GM15510 (cell line): ENCODE data around the gene RHOA.

Source experiments
- POLR2A ChIP-seq: IDR thresholded peaks from 3 replicates; pipeline ENCODE4 v1.6.1; 2011; ENCODE audit warnings: borderline replicate concordance; ENCODE audit not compliant: insufficient read length; ENCODE audit errors: extremely low read depth

The RHOA gene

DNA sequence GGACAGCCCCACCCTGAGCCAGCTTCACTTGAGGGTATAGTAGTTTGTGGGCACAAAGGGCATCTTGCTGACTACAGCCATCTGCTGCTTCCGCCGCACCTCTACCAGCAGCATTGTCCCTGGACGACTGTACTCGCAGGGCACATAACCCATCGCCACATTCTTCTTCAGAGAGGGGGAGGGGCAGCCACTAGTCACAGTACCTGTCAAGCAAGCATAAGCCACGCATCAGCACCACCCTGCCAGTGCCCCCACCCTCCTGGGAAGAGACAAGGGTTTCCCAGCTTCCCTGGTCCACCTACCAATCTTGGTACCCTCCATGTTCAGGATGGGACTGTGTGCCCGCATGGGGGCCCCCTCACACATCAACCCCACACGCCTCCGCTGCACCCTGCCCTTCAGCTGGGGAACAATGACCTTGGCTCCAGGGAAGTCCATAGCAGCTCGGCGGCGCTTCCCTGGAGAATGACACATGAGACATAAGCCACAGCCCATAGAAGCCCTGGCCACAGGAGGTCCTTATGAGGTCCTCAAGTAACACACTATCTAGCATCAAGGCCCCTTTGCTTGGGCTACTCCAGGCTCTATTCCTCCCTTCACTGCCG lies 5.8 kb upstream of the RHOA start:
- TF ChIP-seq POLR2A, result no peak

DNA sequence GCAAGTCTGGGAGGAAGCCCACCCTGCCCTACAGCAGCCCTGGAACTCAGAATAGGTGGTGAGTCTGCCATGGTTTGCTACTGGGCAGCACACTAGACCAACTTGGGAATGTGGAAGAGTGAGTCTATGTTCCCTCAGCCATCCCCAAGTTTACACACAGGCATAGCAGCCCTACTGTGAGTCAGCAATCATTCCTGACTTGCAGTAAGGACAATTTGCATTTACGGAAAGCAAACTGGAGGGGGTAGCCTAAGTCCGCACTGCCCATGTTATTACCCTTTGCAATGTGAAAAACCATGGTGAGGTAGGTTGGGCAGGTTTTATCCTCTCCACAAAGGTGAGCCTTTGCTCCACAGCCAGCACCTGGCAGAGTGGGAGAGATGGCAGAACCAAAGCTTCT lies 5.1 kb upstream of the RHOA start:
- no peak for TF ChIP-seq POLR2A

DNA sequence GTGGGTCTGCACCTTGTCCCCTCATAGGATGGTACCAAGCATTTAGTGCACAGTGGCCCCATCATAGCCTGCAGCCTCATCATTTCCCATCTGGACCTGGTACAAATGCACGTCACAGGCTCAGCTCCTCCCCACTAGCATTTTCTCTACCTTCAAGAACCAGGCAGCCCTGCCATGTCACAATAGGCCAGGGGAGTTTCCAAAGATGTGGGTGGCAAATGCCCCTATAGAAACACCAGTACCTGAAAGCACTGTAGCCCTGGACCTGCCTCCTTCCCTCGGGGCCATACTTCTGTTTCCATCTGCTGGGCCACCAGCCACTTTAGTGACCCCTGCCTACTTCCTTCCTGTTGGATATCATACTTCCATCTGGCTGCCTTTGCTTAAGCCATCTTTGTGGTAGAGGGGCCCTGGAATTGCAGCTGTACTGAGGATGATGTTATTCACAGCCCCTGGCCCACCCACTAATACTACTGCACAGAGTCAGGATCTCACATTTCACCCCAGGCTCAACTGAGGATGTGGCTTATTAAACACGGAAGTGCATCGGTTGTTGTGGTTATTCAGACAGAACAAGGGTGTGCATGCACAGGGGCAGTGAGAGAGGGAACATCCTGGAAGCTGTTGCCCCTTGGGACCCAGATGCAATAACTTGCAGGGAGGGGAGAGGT lies 4.3 kb upstream of the RHOA start:
- no peak for TF ChIP-seq POLR2A

DNA sequence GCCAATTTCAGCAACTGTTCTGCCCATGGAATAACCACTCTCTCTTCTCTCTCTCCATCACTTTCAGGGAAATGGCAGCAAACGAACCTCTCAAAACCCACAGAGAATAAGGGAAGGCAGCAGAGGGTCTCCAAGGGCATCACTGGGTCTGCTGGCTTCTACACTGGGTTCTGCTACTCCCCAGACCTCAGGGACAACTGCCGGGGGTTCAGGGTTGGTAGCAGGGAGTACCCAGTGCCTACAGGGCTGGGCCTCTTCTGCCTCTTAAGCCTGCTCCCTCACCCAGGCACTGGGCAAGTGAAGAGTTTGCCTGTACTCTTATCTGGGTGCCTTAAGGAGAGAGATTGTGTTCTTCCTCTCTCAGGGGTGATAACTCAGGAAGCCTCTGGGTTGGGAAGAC lies 3.0 kb upstream of the RHOA start:
- TF ChIP-seq POLR2A, result no peak

DNA sequence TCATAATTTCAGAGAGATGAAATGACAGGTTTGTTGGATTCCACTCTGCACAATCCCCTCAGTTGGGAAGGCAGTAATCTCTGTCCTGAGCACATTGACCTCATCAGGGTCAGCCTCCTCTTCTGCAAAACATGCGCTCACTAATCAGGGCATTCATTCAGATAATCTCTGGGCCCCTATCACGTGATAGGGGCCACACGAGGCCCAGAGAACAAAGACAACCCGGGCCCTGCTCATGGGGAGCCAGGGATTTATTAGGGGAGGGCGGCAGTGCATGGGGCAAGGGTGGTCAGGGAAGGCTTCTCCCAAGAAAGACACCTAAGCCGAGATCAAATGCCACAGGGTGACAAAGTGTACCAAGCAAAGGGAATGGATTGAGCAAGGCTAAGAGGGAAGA lies 1.6 kb upstream of the RHOA start:
- no peak for TF ChIP-seq POLR2A

DNA sequence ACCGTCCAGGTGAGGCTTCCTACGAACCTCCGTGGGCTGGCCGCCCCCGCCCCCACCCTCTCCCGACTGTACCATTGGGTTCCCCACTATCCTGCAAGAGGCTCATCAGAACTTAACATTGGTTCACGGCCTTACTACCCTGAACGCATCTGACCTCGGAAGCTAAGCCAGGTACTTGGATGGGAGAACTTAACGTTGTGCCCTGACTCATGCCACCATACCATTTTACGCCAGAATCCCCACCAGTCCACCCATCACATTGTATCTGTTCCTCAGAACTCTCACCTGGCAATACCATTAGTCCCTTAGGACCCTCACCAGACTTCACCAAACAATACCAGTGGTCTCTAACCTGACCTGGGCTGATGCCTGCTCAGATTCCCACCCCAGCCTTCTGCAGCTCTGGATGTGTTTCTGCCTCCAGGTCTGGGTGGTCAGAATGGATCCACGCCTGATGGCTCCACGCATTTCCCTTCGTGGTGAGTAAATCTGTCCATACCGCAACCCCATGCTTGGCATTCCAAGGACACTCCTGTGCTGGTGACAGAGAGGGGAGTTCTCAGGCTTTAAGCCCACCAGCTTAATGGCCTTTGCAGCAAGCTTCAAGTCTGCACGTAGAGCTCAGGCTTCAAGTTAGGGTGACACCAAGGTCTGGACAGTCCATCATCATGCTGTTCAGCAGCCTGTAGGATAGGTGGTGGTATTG lies 1.0 kb upstream of the RHOA start:
- no peak for TF ChIP-seq POLR2A

DNA sequence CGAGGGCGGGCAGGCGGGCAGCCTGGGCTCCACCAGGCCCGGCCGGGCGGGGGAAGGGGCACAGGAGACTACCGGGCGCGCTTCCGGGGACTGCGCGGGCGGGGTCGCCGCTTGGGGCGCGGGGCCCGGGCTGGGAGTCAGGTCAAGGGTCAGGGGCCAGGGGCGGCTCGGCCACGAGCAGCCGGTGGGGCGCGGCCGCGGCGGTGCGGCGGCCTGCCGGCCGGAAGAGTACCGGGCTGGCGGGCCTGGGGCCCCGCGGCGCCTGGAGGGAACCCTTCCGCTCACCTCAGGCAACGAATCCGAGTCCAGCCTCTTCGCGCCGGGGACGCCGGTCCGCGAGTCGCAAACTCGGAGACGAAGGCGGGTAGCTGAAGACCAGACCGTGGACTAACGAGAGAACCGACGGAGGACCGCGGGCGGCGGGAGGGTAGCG lies 225 bp downstream of the RHOA start:
- TF ChIP-seq POLR2A, result no peak

DNA sequence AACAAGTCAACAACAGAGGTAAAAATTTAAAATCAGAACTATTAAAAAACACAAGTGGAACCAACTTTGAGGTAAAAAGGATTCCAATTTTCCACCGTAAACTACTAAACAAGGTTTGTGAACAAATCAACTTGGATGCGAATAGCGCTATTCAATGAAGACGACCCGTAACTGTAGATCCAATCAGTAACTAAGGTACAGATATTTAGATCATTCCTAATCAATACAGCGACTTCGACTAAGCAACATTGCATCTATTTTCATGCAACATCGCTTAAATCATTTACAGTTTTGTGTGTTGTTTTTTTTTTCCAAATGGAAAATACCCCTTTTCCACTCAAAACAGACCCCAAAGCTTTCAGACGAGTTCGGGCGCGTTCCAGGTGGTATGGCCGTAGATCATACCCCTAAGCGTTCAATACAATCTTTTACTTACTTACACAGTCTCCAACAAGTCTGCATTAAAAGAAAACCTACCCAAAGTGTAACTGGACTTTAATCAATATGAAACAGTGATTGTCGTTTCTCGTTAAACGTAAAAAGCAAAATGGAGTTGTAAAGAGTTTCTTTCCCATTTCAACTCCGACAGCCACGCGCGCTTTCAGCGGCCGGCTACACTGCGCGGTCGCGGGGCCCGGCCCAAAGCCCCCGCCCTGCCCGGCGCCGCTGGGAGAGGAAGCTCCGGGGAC lies 786 bp downstream of the RHOA start:
- no peak for TF ChIP-seq POLR2A

DNA sequence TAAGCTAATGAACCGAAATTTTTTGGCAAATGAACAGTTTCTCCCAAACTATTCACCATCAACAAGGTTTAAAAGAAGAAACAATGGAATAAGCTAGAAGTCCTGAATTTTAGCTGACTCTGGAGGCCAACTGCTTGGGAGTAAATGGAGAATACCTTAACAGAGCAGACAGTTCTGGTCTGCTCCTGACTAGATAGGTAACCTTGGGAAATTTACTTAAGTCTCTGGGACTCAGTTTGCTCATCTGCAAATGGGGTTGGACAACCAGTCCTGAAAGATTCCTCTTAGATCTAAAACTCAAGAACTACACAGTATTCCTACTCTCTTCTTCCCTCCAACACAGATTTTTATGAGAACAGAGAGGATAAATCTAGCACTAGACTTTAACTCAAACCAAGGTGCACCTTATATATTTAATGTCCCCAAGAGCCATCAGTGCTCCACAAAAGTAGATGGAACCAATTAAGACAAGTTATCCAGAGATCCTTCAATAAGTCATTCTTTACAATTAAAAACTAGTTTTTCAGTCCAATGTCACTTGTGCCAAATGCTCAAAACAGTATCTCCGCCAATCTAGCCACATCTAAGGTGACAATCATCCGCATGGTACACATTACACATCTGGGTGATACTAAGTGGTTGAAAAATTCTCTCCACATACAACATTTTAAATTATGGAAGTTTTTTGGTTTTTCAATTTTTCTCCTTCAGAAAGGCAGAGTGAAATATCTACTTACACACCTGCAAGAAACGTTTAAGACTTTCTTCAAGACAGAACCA lies 1.5 kb downstream of the RHOA start:
- TF ChIP-seq POLR2A, result no peak

DNA sequence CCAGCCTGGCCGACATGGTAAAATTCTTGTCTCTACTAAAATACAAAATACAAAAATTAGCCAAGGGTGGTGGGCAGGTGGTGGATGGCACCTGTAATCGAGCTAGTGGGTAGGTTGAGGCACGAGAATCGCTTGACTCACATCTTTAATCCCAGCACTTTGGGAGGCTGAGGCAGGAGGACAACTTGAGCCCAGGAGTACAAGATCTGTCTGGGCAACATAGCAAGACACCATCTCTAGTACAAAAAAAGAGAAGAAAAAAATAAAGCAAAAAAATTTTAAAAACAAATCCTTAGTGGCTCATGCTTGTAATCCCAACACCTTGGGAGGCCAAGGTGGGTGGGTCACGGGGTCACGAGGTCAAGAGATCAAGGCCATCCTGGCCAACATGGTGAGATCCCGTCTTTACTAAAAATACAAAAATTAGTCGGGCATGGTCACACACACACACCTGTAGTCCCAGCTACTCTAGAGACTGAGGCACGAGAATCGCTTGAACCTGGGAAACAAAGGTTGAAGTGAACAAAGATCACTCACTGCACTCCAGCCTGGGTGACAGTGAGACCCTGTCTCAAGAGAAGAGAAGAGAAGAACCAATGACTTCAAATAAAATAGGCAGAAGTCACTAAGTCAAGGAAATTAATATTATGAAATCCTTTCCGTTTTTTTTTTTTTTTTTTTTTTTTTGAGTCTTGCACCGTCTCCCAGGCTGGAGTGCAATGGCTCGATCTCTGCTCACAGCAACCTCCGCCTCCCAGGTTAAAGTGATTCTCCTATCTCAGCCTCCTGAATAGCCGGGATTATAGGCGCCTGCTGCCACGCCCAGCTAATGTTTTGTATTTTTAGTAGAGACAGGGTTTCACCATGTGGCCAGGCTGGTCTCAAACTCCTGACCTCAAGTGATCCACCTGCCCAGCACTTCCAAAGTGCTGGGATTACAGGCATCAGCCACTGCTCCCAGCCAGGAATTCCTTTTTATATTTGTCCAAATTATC lies 4.9 kb downstream of the RHOA start:
- TF ChIP-seq POLR2A, result no peak

DNA sequence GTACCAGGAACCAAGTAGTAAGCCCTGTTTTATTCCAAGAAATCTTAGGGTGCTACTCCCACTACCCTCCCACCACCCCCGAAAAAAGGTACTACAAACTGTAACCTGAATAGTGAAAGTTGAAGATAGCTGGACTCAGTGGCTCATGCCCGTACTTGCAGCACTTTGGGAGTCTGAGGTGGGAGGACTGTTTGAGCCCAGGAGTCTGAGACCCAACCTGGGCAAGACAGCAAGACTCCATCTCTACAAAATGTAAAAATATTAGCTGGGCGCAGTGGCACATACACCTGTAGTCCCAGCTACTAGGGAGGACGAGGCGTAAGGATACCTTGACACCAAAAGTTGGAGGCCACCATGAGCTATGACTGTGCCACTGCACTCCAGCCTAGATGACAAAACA lies 7.9 kb downstream of the RHOA start:
- no peak for TF ChIP-seq POLR2A

DNA sequence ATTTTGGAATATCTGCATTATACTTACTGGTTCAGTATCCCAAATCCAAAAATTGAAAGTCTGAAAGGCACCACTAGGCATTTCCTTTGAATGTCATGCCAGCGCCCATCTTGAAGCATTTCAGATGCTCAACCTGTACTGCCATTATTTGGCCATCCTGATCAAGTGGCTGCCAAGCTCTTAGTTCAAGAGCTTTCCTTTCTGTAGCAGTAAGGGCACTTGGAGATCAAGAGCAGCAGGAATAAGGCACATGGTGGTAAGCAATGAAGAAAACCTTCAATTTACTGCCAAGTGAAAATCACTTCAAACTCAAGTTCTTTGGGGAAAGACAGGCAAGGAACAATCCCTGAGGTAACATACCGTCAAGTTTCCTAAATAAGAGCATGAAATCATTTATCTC lies 10.0 kb downstream of the RHOA start:
- TF ChIP-seq POLR2A, result no peak

DNA sequence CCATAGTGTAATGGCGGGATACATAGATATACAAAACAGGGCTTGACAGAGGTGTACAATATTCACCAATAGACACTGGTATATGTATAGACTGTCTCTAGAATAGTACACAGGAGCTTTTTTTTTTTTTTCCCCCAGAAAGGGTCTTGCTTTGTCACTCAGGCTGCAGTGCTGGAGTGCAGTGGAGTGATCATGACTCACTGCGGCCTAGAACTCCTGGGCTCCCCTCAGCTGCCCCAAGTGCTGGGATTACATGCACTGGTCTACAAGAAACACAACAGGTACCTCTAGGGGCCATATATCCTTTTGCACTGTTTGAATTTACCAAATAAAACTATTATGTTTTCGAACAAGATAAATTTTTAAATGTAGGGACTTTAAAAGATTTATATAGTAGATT lies 12.3 kb downstream of the RHOA start:
- TF ChIP-seq POLR2A, result no peak

DNA sequence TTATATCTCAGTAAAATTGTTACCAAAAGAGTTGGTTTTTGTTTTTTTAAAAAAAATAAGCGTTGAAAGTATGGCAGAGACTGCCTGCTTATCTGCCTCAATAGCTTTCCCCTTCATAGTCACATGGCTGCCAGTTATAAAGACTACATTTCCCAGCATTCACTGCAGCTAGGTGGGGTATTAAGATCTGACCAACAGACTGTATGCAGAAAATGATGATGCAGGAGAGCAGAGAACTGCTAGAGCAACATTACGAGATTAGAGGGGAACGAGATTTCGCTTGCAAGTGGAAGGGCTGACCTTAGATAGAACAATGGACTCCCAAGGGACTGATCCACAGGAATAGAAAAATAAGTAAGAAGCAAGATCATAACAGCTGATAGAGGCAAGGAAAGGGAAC lies 14.3 kb downstream of the RHOA start:
- TF ChIP-seq POLR2A, result no peak

DNA sequence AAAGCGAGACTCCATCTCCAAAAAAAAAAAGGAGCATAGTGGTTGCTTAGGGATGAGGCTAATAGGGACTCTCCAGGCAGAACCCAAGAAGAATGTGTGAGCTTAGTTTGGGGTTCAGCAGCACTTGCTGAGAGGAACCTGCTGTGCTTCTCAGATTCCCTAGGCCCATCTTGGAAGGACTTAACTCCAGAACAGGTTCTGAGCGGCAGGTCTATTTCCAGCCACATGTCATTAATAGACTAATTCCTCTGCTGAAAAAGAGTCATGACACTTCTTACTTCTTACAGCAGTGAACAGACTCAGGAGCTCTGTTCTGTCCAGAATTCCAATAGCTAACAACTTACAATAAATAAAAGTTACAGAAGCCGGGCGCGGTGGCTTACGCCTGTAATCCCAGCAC lies 22.5 kb downstream of the RHOA start:
- no peak for TF ChIP-seq POLR2A
